GM20000 (cell line): ENCODE results near the gene GPRASP2.
"Not testable (repeated sequence)": the region's sequence is repeated elsewhere in the genome, so short reads cannot be mapped to it uniquely, and the experiment has no call there.

Experiments
- DNase-seq: peaks from one replicate; pipeline ENCODE4 v3.0.0; 2012; ENCODE audit warnings: low spot score
- TF ChIP-seq, protein P1 (sequence below): IDR thresholded peaks from 2 replicates; pipeline ENCODE4 v1.5.1; 2012; ENCODE audit warnings: mild to moderate bottlenecking, control low read depth; ENCODE audit errors: extremely low read depth, missing control alignments

The GPRASP2 gene

DNA sequence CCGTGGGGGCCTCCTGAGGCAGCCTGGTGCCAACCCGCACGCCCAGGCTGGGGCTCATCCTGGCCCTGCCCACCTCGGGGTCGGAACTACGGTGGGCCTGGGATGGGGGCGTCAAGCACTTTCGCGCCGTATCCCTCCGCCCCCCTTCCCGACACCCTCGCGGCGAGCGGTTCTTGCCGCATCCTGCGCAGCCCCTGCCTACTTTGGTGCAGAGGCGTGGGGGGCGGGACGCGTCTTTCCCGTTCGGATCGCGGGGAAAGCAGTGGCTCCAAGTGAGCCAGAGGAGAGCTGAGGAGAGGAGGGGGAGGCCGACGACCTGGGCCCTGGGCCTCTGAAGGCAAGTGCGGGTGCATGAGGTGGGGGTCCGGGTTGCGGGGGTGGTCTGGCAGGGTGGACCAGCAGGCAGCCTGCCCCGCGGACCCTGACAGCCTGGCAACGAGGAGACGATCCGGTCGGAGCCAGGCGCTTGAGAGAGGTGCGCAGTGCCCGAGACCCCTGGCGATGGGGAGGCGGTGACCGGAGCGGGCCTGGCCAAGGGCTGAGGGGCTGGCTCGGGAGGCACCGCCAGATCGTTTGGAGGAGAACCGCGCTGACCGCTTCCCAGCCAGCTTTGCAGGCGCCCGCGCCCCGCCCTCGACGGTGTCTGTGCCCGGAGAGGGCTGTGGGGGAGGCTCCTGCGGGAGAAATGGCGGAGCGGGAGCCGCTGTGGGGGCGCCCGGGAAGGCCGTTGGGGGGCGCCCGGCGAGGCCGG is at the start of gene GPRASP2:
GPRASP2 (plus strand) TSS at position 233 of the 751 bp plus-strand sequence. CDS start 2,422 bp downstream, outside the sequence.
- TF ChIP-seq, protein P1, sequence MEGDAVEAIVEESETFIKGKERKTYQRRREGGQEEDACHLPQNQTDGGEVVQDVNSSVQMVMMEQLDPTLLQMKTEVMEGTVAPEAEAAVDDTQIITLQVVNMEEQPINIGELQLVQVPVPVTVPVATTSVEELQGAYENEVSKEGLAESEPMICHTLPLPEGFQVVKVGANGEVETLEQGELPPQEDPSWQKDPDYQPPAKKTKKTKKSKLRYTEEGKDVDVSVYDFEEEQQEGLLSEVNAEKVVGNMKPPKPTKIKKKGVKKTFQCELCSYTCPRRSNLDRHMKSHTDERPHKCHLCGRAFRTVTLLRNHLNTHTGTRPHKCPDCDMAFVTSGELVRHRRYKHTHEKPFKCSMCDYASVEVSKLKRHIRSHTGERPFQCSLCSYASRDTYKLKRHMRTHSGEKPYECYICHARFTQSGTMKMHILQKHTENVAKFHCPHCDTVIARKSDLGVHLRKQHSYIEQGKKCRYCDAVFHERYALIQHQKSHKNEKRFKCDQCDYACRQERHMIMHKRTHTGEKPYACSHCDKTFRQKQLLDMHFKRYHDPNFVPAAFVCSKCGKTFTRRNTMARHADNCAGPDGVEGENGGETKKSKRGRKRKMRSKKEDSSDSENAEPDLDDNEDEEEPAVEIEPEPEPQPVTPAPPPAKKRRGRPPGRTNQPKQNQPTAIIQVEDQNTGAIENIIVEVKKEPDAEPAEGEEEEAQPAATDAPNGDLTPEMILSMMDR, result no peak
- DNase-seq, result no peak

DNA sequence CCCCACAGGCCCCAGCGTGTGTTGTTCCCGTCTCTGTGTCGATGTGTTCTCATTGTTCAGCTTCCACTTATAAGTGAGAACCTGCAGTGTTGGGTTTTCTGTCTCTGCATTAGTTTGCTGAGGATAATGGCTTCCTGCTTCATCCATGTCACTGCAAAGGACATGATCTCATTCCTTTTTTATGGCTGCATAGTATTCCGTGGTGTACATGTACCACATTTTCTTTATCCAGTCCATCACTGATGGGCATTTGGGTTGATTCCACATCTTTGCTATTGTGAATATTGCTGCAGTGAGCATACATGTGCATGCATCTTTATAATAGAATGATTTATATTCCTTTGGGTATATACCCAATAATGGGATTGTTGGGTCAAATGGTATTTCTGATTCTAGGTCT is 48.4 kb upstream of the GPRASP2 start:
- not testable (repeated sequence) for DNase-seq

DNA sequence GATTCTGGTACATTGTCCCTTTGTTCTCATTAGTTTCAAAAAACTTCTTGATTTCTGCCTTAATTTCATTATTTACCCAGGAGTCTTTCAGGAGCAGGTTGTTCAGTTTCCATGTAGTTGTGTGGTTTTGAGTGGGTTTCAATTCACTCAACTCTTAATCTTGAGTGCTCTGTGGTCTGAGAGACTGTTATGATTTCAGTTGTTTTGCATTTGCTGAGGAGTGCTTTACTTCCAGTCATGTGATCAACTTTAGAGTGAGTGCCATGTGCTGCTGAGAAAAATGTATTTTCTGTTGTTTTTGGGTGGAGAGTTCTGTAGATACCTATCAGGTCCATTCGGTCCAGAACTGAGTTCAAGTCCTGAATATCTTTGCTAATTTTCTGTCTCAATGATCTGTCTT is 45.2 kb upstream of the GPRASP2 start:
- DNase-seq, result not testable (repeated sequence)

DNA sequence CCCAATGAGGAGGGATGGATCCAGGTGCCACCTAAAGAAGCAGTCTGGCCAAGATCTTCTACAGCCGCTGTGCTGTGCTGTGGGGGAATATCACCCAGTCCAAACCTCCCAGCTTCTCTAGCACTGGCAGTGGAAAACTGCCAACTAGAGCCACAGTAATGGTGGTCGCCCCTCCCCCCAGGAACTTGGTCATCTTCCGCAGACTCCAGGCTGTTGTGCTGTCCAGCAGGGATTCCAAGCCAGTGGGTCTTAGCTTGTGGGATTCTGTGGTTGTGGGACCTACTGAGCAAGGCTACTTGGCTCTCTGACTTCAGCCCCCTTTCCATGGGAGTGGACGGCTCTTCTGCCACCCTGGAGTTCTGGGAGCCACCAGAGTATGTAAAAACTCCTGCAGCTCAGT is 42.7 kb upstream of the GPRASP2 start:
- DNase-seq, result no peak
- TF ChIP-seq, protein P1, result no peak

DNA sequence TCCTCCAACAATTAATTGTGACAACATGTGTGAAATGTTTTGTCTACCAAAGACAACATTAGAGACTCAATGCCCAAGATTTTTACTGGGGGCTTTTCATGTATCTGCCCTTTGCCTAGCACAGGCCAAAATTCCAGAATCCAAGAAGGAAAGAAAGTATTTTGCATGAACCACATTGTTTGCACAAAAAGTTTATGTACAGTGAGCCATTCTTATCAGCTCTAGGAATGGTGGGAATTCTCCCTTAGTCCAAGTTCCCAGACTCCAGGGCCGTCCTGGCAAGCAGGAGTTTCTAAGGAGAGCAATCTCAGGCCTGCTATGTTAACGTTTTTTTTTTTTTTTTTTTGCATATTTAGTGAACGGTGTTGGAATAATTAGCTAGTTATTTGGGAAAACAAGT is 39.4 kb upstream of the GPRASP2 start:
- TF ChIP-seq, protein P1, result no peak
- no peak for DNase-seq

DNA sequence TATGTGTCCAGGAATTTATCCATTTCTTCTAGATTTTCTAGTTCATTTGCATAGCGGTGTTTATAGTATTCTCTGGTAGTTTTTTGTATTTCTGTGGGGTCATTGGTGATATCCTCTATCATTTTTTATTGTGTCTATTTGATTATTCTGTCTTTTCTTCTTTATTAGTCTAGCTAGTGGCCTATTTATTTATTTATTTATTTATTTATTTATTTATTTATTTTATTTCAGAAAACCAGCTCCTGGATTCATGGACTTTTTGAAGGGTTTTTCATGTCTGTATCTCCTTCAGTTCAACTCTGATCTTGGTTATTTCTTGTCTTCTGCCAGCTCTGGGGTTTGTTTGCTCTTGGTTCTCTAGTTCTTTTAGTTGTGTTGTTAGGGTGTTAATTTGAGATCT is 34.8 kb upstream of the GPRASP2 start:
- not testable (repeated sequence) for DNase-seq

DNA sequence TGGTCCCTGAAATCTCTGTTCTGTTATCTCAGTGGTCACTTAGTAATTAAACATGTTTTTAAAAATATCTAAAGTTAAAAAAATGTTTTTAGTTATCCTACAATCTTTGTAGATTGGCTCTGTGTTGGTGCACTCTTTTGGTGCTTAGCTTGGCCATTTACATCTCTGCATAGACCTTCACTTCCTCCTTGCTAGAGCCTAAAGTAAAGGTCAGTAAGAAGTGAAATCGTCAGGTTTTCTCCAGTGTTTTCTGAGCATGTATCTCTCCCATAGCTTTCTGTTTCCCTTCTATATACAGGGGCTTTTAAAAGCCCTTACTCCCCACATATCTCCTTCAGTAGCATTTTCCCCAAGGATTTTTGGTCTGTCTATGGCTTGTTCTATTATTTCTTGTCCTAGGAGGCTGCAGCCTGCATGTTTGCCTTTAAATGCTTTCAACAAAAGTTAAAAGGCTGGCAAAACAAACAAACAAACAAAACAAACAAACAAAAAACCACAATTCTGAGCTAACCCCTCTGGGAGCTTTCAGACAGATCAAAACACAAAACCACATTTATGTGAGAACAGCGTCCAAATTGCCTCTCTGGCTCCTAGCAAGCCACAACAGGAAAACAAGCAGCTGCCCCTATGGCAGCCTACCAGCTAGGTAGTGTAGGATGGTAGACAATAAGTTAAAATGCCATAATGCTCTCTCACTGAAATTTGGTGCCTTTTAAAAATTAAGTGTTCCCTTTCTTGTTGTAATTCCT is 27.3 kb upstream of the GPRASP2 start:
- DNase-seq, result no peak
- TF ChIP-seq, protein P1, result no peak

DNA sequence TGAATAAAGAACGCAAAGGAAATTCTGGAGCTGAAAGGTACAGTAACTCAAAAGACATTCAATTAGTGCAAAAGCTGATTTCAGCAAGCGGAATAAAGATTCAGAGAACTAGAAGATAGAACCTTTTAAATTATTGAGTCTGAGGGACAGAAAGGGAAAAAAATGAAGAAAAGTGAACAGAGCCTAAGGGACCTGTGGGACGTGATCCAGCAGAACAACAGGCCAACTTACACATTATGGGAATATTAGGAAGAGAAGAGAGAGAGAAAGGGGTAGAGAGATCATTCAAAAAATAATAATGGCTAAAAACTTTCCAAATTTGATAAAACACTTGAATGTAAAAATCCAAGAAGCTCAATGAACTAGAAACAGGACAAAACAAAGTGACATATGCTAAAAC is 17.5 kb upstream of the GPRASP2 start:
- no peak for DNase-seq
- TF ChIP-seq, protein P1, result no peak

DNA sequence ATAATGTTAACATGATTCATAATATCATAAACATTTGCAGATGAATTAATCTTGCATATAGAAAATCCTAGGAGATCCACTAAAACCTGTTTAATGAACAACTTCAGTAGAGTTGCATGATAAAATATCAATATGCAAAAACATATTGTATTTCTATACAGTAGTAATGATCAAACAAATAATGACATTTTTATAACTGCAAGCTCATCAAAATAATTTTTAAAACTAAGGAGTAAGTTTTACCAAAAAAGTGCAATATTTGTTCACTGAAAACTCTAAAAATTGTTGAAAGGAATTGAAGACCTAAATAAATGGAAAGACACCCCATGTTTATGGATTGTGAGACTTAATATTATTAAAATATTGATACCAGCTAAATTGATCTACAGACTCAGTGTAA is 15.9 kb upstream of the GPRASP2 start:
- TF ChIP-seq, protein P1, result no peak
- no peak for DNase-seq
